GM10847 (cell line): Measurements from ENCODE around the gene IGFBPL1.

ENCODE experiments used
- POLR2A ChIP-seq: IDR thresholded peaks from 2 replicates; pipeline ENCODE4 v1.6.1; 2011; ENCODE audit not compliant: insufficient read length; ENCODE audit errors: extremely low read depth

The IGFBPL1 gene

DNA sequence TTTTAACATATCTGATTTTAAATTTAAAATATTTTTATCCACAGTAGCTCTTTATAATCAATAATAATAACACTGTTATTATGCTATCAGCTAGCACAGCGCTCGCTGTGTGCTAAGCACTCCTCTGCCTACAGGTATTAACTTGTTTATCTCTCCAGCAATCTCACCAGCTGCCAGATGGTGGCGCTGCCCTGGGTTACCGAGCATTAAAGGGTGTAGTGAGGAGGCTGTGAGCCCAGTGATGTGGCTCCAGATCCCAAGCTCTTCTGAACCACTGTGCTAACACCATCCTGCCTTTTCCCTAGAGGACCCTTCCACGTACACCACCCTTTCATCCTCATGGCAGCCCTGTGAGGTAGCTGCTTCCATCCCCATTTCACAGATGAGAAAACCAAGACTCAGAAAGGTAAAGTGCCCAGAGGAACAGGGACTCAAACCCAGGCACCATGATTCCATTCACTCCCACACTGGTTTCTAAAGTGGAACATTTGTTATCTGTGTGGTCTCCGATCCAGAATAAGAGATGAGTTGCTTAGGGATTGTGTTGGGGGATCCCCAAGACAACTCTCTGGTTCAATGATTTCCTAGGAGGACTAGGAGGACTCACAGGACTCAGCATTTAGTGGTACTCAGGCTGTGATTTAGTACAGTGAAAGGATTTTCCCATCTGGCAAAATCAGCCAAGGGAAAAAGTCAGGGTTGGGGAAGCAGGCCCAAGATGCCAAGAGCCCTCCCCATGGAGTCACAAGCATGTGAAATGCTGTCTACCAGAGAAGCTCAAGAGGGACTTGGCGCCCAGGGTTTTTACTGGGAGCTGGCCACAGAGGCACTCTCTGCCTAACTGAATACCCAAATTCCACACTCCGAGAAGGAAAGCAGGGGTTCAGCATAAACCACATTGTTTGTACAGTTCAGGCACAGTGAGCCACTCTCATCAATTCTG, 7.0 kb downstream of the IGFBPL1 start:
- no peak for TF ChIP-seq POLR2A

DNA sequence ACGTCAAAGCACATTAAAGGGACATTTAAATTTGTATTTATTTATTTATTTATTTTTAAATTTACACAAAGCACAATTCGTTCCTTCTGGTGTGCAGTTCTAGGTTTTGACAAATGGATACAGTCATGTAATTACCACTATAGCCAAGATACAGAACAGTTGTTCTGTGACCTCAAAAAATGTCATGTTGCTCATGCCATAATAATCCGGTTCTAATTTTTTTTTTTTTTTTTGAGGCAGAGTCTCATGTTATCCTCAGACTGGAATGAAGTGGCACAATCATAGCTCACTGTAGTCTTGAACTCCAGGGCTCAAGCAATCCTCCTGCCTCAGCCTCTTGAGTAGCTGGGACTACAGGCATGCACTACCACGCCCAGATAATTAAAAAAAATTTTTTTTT, 7.8 kb downstream of the IGFBPL1 start:
- no peak for TF ChIP-seq POLR2A

DNA sequence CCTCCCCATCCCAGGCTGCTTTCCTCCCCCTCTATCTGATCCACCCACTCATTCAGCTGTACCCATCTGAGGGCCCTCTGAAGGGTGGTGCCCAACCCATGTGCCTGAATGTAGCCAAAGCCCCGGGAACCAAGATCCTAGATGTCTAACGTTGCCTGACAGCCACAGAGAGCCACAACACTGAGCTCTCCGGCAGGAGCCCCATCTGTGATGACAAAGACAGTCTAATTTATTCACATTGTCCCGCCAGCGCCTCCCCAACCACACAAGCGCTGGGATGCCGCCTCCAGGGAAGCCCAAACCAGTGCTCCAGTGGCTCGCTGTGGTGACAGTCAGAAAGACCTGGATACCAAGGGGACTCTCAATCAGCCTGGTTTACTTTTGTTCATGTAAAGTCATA, 8.4 kb downstream of the IGFBPL1 start:
- TF ChIP-seq POLR2A: no peak

DNA sequence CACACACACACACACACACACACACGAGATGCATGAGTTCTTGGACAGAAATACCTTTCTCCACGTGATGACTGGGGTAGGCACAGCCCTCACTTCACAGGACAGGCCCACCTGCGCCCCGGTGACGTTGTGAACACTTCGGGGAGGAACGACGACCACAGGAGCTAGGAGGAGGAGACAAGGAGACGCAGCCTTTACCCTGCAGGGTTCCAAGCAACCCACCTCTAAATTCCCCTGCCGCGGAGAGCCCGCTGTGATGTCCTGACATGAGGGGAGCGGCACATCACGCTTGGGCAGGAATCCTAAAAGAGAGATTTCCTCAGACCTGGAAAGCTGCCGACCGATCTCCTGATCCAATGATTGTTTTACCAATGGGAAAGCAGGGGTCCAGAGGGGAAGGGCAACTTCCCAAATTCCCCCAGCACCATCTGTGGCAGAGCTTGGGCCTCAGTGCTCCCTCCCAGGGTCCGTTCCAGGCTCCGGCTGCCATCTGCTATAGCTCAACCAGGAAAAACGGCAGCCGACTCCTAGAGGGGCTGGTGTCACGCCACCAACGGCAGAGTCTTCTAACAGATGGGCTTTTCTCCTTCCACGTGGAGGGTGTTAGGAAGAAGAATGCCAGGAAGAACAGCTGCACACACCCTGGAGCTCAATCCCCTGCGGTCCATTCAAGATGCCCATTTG, 10.1 kb downstream of the IGFBPL1 start:
- no peak for TF ChIP-seq POLR2A

DNA sequence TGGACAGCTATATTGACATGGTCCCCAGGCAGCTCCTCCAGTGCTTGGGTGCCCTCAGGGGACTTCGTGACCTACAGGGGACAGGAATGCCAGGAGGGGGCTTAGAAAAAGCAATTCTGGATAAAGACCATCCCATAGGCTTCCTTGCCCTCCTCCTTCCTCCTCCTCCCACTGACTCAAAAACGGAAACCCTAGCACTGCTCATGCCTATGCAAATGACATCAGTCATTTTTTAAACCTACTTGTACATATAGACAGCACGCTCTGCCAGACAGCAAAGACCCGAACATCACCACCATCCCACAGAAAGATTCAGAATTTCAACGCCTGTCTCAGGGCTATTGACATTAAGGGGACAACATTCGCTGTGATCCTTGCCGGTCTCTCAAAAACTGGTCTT, 11.0 kb downstream of the IGFBPL1 start:
- no peak for TF ChIP-seq POLR2A

DNA sequence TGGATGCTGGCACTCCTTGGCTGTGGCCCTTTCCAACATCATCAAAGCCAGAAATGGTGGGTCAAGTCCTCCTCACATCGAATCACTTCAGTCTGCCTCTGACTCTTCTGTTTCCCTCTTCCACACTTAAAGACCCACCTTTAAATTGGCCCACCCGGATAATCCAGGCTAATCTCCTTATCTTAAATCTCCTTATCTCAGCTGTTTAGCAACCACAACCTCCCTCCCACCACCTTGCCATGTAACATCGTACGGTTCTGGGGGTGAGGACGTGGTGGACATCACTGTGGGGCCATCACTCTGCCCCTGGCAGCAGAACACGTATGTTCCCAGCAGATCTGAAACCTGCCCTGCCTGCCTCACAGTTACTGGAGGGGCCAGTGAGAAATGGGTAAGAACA, 11.5 kb downstream of the IGFBPL1 start:
- no peak for TF ChIP-seq POLR2A

DNA sequence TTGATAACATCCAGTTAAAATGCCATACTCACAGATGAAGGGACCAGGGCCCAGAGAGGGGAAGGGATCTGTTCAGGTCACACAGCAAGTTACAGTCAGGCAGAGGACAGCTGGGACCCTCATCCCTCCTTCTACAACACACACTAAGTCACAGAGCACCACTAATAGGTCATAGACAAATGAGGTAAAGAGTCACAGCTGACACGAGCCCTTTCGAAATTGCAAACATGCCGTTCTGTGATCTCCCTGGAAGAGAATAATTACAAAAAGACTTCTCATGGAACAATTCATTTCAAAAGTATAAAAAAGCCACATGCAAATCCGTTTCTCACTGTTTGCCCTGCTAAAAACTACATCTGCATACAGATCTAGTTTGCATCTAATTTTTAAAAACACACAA, 15.5 kb downstream of the IGFBPL1 start:
- no peak for TF ChIP-seq POLR2A

DNA sequence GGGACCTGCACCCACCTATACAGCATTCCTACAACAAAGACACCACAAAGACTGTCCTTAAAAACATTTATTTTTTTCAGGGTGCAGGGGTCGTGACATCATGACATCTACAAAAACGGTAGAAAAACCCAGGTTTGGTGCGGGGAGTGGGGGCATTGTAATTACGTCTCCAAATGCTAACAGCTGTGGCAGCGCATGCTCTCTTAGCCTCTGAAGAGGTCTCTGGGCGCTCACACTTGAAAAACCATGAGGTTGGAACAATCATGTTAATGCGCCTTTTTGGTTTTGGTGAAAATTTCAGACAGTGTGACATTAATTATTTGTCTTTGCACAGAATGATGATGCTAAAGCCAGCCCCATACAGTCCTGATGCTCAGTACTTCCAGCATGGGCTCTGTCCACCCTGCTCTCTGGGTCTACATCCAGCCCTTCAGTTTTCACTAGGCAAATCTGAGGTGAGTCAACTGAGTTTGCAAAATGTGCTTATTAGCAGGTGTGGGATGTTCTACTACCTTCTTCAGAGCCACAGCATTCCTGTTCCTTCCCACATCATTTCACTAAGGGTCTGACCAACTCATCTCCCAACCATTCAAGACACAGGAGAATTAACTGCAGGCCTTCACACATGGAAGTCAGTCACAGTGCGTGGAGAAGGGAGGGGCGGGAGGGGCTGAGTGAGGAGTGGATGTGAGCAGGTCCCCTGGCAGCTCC, 17.6 kb downstream of the IGFBPL1 start:
- TF ChIP-seq POLR2A: no peak

DNA sequence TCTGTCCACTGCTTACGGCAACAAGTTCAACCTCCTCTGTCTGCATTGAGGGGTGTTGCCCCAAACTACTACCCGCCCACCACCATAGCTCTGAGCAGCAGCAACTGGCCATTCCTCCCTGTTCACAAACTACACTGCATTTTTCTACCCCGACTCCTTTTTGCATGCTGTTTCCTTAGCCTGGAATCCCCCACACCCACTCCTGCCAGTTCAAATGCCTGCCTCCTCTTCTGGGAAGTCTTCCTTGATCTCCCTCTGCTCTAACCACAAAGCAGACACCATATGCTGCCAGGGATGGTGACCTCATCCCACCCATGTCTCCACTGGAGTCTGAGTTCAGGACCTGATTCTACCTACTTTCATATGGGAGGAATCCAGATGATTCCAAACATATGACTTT, 18.5 kb downstream of the IGFBPL1 start:
- no peak for TF ChIP-seq POLR2A

DNA sequence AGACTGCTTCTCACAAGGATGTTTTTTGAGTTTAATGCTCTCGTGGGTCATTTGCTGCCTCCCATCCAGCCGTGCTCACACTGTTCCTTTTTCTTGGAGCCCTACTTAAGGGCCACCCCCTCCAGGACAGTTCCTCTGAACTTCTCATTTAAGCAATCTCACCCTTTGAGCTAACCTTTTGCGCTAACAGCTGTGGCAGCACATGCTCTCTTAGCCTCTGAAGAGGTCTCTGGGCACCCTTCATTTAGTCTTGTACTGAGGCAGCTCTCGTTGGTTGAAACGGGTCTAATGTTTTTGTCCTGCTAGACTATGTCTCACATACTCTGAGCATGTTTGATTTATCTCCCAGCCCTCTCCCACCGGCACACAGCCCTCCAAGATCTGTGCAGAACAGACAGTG, 19.9 kb downstream of the IGFBPL1 start:
- no peak for TF ChIP-seq POLR2A

DNA sequence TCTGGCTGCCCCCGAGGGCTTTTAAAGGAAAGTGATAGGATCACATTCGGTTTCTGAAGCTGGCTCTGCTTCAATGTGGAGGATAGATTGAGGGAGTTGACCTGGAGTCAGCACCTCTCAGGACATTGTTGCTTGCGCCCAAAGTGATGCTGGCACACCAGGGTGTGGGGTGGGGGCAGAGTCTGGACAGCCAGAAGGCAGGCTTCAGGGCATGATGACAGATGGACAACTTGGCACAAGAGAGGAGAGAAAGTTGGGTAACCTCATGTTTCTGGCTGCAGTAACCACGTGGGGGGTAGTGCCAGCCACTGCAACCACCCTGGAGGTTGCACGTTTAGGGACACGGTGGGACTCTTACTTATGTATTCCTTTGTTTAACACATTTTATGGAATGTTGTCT, 22.3 kb downstream of the IGFBPL1 start:
- TF ChIP-seq POLR2A: no peak

DNA sequence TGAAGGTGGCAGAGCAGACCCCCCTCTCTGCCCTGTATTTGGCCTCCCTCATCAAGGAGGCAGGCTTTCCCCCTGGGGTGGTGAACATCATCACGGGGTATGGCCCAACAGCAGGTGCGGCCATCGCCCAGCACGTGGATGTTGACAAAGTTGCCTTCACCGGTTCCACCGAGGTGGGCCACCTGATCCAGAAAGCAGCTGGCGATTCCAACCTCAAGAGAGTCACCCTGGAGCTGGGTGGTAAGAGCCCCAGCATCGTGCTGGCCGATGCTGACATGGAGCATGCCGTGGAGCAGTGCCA, 27.9 kb downstream of the IGFBPL1 start:
- no peak for TF ChIP-seq POLR2A

DNA sequence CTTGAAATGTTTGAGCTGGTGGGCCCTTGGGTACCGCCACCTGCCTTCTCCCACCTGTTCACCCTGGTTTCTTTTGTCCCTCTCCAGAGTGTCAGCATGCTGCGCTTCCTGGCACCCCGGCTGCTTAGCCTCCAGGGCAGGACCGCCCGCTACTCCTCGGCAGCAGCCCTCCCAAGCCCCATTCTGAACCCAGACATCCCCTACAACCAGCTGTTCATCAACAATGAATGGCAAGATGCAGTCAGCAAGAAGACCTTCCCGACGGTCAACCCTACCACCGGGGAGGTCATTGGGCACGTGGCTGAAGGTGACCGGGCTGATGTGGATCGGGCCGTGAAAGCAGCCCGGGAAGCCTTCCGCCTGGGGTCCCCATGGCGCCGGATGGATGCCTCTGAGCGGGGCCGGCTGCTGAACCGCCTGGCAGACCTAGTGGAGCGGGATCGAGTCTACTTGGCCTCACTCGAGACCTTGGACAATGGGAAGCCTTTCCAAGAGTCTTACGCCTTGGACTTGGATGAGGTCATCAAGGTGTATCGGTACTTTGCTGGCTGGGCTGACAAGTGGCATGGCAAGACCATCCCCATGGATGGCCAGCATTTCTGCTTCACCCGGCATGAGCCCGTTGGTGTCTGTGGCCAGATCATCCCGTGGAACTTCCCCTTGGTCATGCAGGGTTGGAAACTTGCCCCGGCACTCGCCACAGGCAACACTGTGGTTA, 28.4 kb downstream of the IGFBPL1 start:
- TF ChIP-seq POLR2A: no peak

DNA sequence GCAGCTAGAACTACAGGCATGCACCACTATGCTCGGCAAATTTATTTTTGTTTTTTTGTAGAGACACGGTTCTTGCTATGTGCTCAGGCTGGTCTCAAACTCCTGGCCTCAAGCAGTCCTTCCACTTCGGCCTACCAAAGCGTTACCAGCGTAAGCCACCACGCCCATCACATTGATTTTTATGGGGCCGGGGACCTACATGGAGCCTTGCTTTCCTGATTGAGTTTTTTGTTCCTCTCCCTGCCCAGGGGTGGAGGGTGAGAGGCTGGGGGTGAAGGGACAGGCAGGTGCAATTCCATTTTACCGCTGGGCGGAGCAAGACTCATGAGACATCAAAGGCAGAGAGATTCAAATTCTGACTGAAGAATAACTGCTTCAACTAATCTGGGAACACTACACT, 29.8 kb downstream of the IGFBPL1 start:
- no peak for TF ChIP-seq POLR2A

DNA sequence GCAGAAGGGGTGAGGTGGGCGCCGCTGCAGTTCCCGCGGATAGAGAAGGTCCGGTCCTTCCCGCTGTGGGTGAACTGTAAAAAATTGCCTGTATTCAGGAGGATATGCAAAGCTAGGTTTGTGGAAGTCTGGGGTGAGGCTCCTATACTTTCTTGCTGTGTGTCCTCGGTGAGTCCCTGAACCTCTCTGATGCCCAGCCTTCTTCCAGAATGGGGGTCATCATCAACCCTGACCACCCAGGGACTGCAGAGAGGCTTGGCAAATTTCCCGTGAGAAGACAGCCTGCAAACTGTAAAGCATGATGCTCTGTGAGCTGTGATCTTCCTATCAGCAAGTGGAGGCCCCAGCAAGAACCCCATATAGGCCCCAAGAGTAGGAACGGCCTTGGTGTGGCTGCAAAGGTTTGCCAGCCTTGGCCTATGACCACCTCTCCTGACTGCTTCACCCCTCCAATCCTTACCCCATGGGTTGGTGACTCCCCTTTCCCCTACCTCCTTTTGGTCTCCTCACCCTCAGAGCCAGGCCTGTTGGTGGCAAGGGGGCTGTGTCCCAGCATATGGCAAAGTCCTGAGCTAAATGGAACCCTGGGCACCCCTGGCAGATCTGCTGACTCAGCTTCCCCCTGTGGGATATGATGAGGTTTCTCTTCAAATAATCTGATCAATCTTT, 31.0 kb downstream of the IGFBPL1 start:
- no peak for TF ChIP-seq POLR2A
